Measurements from ENCODE around the gene CTNNA1.
"Not testable (repeated sequence)": the region's sequence is repeated elsewhere in the genome, so short reads cannot be mapped to it uniquely, and the experiment has no call there.

The CTNNA1 gene

DNA sequence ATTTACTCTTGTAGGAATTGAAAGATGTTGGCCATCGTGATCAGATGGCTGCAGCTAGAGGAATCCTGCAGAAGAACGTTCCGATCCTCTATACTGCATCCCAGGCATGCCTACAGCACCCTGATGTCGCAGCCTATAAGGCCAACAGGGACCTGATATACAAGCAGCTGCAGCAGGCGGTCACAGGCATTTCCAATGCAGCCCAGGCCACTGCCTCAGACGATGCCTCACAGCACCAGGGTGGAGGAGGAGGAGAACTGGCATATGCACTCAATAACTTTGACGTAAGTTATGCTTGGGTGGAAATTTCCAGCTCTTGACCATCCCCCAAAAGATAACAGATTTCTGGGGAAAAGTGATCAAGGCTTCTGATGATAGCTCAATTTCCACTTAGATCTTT lies 71.3 kb downstream of the CTNNA1 start:
- no peak for DNase-seq

DNA sequence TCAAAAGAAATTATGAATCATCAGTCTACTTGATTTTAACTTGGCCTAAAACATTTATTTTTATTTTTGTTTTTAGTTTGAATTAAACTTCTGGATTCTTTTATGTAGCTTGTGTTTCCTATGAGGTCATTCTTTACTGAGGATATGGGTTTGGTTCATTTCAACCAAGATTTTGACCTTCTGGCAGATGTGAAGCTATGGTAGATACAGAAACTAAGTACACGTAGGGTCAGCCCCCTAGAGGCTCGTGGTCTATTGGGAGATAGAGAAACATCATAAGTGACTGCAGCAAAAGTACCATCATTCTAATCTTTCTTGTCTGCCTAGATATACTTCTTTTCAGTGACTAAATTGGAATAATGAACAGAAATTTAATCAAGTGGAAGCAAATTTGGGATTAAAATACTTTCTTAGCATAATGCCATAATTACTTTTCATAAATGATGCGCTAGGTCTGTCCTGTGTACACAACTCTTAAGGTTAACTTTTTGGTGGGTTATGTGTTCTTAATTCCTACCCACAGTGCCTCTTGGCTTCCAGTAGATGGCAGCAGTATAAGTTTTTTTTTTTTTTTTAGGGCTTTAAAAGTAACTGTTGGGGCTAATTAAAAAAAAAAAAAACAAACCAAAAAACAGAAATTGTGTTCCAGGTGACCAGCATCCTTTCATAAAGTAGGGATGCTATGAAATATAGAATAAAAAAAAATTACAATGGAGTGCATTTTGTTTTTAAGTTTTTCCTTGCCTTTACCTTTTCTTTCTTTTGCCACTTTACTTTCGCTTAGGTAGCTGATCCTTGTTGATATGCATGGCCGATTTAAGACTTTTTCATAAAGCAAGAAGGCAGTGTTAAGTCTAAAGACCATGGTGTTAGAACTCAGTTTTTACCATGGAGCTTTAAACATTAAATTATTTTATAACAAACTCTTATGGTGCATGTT lies 72.0 kb downstream of the CTNNA1 start:
- DNase-seq, result peak in 1 of 2 donors; percentile 25

GRCh38 chr5:138828556-138828955 lies 75.3 kb downstream of the CTNNA1 start:
- DNase-seq, result no peak

DNA sequence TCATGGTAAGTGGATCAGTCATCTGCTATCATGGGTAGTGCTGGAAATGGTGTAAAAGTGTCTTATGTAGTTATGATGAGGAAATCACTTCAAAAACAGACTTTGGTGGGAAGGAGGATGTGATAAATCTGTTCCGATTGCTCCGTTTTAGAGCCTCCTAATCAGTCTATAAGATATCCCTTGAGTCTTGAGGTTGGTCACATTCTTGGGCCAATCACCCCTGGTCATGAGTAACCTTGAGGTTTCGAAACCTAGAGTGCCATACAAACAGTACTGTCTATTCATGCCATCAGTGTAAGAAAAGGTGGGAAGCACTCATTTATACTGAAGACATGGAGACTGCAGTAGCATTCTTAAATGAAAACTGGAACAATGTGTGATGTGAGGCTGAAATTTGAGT lies 76.1 kb downstream of the CTNNA1 start:
- DNase-seq, result peak in 1 of 2 donors; percentile 3

DNA sequence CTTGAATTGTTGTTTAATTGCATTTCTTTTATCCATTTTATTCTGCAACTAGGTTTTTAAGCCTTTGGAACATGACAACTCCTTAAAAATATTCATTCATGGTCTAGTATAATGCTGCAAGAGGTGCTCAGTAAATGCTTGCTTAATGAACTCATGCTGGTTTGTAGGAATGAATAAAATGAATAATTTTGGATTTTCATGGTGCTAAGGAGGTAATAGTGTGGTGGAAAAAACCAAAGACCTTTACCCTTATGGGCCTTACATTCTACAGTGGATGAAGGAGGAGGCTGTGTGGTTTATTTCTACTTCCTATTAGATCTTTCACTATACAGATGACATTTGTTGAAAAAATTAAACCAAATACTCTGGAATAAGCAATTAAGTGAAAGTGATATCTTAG lies 78.5 kb downstream of the CTNNA1 start:
- no peak for DNase-seq

- no peak for DNase-seq
Measured at GRCh38 chr5:138832218-138832617, 79.0 kb downstream of the CTNNA1 start.

GRCh38 chr5:138833080-138833479 lies 79.9 kb downstream of the CTNNA1 start:
- DNase-seq, result no peak

GRCh38 chr5:138833726-138834480 lies 80.7 kb downstream of the CTNNA1 start:
- DNase-seq, result no peak

GRCh38 chr5:138834853-138835252 lies 81.6 kb downstream of the CTNNA1 start:
- not testable (repeated sequence) for DNase-seq

DNA sequence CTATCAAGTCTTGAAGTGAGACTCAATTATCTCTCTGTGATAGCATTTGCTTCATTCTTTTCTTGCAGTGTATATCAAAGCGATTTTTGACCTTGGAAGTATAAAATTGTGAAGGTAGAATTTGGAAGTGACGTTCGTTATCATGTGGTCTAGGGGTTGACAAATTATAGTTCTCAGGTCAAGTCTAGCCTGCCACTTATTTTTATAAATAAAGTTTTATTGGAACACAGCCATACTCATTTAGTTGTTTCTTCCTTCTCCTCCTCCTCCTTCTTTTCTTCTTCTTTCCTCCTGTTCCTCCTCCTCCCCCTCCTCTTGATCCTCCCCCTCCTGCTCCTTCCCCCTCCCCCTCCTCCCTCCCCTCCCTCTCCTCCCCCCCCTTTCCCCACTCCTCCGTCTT lies 83.9 kb downstream of the CTNNA1 start:
- no peak for DNase-seq

- no peak for DNase-seq
Measured at GRCh38 chr5:138840103-138840502, 86.9 kb downstream of the CTNNA1 start.

DNA sequence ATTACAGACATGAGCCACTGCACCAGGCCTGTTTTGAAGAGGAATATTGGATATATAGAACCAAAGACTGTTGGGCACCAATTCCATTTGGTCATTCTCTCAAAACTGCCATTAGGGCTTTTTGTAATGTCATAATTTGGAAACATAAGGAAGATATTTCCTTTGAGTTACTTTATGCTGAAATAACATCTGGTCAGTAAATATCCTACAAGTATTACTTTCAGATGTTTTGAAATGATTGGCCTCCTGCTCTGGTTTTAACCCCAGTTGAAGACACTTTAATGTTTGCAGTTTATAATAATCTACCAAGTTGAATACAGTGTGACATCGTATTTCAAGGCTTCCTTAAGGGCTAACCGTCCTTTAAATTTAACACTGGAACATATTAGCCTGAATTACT lies 88.3 kb downstream of the CTNNA1 start:
- DNase-seq, result no peak

- peak; percentile 13 to 40 for DNase-seq
Measured at GRCh38 chr5:138843316-138844124, 90.3 kb downstream of the CTNNA1 start.

DNA sequence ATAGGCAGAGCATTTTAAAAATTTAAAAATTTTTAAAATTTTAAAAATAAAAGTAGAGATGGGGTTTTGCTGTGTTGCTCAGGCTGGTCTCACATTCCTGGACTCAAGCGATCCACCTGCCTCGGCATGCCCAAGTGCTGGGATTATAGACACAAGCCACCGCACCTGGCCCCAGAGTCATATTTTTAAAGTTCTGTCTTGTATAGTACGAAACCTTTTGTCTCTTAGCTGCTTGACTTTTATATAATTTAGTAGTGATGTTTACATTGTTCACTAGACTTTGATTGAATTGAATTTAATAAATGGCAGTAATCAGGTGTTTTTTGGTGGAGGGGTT lies 90.9 kb downstream of the CTNNA1 start:
- DNase-seq, result no peak

DNA sequence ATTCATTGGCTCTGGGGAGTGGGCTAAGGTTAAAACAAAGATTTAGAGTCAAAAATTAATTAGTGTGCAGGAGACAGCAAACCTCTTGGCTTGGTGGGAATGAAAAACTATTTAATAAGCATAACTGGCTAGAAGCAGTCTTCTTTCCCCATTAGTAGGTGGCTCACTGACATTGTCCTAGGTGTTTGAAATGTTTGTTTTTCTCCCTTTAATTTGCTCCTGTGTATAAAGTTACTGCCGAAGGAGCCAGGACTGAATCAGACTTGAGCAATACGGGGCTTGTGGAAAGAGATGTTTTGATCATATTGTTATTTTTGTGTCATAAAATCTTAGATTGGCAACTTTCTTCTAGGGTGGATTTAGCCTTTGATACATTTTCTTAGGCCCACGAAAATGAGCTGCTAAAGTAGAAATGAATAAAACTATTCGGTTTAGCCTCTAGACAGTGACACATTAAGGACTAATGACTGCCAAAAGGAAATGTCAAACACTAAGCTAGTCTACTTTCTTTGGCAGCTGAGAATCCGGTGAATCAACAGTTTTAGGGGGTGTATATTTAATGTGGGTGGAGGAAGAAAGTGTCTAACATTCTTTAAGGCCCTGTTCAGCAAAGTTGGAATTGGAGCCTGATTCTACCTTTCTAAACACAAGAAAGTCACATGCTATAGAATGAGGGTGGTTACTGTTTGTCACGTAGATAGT lies 91.7 kb downstream of the CTNNA1 start:
- DNase-seq, result no peak

GRCh38 chr5:138849439-138849838 lies 96.2 kb downstream of the CTNNA1 start:
- no peak for DNase-seq

- no peak for DNase-seq
Measured at GRCh38 chr5:138849882-138850281, 96.7 kb downstream of the CTNNA1 start.

DNA sequence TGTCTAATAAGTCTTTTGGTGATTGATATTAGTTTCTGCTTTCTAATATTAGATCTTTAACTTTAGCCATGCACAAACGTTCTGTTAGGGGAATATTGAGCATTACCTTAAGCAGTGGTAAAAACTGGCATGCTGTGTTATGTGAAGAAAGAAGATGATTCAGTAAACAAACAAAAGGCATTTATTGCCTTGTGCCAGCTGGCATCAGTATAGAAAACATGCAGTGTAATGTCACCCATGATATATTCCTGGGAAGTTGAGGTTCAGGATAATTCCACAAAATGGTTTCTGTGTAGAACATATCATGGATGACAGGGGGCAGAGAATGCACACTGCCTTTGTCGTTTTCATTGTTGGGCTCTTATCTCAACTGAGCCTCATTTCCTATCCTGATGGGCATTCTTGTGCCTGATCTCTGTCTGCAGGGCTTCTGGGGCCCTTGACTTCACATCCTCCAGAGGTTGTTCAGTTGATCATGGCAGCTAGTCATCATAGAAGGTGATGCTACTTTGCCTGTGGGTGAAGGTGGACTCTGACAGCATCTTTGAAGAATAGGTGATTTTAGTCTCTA lies 97.7 kb downstream of the CTNNA1 start:
- no peak for DNase-seq

DNA sequence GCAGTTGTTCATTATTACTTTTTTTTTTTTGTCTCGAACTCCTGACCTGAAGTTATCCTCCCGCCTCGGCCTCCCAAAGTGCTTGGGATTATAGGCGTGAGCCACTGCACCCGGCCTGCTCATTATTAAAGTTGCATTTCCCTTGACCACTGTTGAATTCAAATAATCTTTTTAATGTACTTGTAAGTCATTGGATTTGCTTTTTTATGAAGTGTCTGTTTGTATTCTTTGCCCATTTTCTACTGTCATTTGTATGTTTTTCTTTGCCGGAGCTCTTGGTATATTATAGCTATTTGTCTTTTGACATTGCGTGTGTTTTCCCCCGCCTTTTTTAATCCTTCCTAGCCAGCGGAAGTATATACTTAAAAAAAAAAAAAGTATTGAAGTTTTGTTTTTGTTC lies 99.9 kb downstream of the CTNNA1 start:
- DNase-seq, result no peak

DNA sequence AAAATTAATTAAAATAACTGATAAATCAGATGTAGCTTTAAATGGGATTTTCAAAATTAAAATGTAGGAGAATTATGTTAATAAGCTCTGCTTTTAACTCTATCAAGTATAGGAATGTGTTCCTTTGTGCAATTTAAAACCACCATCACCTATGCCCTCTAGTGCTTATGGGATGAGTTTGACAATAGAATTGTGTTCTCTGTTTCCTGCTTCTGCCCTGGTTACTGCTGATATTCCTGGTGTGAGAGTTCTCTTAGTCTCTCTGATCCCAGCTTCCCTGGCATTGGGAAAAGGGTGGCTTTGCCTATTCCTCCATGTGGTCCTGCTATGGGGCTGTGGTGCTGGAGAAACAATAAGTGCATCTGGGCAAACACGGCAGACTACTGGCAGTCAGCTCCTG lies 113.8 kb downstream of the CTNNA1 start:
- DNase-seq, result no peak

GRCh38 chr5:138869038-138869437 lies 115.8 kb downstream of the CTNNA1 start:
- DNase-seq, result no peak

DNA sequence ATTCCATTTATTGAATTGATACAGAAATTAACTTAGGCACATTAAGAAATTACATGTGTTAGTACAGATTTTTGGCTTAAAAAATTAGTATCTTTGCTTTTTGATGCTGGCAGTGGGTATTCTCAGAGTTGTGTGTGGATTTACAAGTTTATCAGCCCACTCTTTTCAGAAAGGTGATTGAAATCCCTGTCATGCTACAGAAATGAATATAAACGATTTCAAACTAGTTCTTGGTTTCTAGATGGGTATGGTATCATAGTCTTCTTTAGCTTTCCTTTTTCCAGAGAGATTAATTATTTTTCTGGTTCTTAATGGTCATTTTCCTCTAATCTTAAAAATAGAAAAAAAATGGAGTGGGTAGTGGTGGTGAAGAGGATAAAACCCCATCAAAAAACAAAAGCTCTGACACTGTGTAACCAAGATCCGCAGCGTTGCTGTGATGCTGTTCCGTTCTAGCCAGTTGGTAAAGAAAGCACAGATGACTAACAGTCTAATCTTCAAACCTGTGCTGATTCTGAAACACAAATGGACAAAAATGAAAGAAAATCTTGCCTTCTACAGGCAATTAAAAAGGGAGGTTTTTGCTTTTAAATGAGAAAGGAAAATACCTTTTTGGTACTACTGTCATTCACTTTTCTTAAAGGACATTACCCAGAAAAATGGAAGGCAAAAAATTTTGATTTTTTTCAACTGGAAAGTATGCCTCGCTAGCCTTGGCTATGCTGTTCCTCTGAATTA lies 116.7 kb downstream of the CTNNA1 start:
- no peak for DNase-seq
